Posterior vena cava (tissue), 2 donors: ENCODE data around the gene IGSF3. TPM values are rescaled to one million over a fixed set of nuclear protein-coding genes. Genes with fewer than 3 reads are reported as not detected.
"Not testable (repeated sequence)": the region's sequence is repeated elsewhere in the genome, so short reads cannot be mapped to it uniquely, and the experiment has no call there.

Experiments
- DNase-seq: peaks from one replicate; pipeline ENCODE4 v3.0.0-alpha.2; 2020; ENCODE audit warnings: low spot score
- intact Hi-C, 2 donors: fragments of 100-400 bp; cut with DNase I; formaldehyde crosslinking; loops; one replicate each; pipeline versions ENCODE4 v1.14.1 to v1.14.2; 2022 to 2023
- total RNA-seq, 2 donors: library from RNA; stranded (reverse); fragmentation: NEBNext Ultra II Directional; extraction: Animal tissue kit (Norgen Biotek cat#: 25700); gene quantifications; one replicate each; pipeline ENCODE4 v1.2.1, GENCODE V29; 2021
- donor health status: DM: yes; HTN: yes; CAD: no.
- donor health status: DM: yes; HTN: yes; CAD: no.

Gene IGSF3
- total RNA-seq, 2 donors from 2014 or later: 2.2 to 3.0 TPM

DNA sequence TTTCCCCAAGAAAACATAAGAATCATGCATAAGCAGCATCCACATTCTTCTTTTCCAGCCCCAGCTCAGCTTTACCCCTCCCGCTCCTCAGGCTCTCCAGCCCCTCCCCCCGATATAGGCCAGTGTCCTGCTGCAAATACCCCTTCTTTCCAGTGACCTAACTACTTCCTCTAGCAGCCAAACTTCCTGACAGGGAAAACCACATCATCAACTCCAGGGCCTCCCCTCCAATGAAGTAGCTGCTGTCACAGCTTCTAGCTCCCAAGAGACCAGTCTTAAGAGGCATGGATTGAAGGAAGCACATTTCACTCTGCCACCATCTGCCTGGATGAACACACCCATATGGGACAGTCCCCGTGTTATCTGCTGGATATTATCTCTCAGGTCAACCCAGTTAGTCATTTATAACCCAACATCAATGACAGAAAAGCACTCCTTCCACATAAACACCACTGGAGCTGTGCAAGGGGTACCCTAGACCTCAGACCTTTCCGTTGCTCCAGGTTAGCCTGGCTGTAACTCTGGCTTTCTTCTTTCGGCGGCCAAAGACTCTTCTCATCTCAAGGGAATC lies 57.6 kb downstream of the IGSF3 start:
- intact Hi-C loops, DNase-seq: not testable (repeated sequence)

DNA sequence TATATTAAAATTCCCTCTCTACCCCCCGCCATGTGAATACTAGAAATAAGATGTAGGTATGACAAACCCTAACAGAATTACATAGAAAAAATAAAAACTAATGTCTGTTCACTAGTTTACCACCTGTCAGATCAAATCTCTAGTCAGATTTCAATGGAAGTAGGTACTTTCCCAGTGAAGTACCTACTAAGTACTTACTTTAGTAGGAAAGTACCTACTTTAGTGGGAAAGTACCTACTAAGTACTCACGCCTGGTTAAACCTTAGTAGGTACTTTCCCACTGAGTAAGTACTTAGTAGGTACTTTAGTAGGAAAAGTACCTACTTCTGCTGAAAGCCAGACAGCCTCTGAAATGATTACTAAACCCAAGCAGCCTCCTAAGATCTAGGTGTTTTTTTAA lies 58.7 kb downstream of the IGSF3 start:
- DNase-seq, intact Hi-C loops: not testable (repeated sequence)

DNA sequence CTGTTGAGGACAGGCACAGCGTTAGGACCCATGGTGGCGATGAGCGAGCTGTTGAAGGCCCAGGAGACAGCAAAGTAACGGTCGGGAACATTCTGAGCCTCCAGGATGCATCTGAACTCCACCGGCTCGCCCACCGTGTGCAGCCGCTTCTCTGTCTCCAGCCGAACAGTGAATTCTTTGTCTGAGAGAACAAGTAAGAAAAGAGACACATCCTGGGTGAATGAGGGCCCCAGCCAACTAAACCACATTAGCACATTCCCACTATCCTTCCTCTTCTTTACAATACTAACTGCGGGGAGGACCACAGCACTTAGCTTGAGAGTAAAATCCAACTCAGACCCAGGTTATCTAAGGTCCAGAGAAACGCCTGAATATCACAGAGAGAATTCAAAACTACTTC lies 59.4 kb downstream of the IGSF3 start:
- DNase-seq, intact Hi-C loops: not testable (repeated sequence)

DNA sequence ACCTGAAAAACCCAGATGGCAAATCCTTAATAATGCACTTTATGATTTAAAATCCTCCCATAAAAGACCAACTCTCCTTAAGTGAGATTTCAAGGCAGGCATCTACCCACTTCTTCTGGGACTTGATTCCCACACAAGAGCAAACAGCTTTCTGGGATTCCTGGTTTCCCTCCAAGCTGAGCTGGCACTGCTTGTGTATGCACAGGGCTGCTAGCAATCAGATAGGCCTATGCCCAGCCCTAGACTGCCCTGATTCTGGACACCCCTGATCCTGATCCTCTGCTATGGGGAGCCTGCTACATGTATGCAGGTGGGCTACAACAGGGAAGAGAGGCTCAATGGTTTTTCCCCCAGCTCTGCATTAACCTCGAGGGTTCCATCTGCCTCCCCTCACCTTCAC lies 60.1 kb downstream of the IGSF3 start:
- intact Hi-C loops, DNase-seq: not testable (repeated sequence)

DNA sequence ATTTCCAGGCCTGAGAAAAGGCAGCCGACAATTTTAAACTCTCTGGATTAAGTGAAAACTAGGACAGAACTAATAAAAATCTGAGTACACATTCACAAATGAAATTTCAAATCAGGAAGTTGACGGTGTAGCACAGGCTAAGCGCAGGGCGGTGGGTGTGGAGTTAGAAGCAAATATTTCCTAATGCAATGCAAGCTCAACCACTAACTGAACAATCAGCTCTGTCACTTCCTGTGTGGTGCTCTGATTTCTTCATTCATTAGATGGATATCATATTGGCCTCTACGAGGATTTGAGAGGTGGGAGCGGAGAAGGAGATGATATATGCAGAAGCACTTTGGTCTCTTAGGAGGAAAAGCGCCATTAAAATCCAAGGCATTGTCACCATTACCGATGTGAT lies 61.5 kb downstream of the IGSF3 start:
- intact Hi-C loops, DNase-seq: not testable (repeated sequence)

DNA sequence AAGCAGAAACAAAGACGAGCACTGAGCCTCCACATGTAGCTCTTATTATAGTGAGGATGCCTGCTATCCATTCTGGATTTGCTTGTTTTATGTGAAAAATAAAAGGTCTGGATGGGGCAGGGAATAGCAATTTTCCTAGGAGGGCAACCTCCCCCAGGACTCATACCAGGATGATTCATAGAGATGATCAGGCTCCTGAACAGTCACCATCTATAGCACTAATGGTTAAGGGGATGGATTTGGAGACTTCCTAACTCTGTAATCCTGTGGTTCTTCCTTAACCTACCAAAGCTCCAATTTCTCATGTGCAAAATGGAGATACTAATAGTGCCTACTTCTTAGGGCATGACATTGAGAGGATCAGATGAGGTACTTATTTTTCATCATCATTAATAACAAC lies 62.2 kb downstream of the IGSF3 start:
- intact Hi-C loops: no loop called here
- DNase-seq: no peak

DNA sequence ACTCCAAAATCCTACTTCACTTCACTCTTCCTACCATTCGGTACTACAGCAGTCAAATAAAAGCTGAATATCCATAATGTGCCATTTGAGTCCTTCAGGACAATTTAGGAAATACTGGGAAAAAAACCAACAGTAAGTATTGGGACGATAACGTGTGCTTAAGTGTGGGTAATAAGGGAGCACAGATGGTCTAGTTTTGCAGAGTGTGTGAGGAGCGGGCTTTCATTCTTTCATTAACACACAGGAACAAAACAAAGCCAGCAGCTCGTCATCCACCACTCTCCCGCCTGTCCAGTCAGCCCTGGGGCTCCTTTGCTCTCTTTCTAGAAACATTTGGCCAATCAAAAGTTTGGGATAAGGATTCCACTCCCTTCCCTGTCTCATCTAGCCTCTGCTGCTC lies 63.1 kb downstream of the IGSF3 start:
- DNase-seq, intact Hi-C loops: not testable (repeated sequence)

DNA sequence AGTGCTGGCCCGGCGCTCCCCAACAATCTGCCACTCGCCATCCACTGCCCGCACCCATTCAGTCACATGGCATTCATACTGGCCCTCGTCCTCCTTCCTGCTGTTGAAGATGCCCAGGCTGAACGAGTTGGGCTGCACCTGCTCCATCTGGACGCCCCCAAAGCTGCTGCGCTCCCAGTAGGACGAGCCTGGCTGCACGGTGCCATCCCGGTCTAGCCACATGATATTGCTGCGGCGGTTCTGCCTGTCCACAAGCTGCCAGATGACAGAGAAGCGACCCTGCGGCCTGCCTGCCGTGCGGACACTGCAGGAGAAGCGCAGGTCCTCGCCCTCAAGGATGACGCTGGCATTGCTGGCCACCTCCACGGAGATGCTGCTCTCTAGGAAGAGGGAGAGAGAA lies 63.9 kb downstream of the IGSF3 start:
- DNase-seq, intact Hi-C loops: not testable (repeated sequence)

DNA sequence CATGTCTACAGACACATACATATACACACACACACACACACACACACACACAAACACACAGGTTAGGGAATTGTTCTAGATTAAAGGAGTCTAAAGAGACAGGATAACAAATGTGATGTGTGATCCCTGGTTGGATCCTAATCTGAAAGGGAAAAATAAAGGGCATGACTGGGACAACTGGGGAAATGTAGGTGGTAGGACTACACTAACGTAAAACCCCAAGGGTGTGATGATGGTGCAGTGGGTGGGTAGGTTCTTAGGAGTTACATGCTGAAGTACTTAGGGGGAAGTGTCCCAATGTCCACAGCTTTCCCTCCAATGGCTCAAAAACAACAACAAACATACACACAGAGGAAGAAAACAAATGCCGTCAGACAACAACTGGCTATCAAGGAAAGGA lies 68.2 kb downstream of the IGSF3 start:
- intact Hi-C loops, DNase-seq: not testable (repeated sequence)

DNA sequence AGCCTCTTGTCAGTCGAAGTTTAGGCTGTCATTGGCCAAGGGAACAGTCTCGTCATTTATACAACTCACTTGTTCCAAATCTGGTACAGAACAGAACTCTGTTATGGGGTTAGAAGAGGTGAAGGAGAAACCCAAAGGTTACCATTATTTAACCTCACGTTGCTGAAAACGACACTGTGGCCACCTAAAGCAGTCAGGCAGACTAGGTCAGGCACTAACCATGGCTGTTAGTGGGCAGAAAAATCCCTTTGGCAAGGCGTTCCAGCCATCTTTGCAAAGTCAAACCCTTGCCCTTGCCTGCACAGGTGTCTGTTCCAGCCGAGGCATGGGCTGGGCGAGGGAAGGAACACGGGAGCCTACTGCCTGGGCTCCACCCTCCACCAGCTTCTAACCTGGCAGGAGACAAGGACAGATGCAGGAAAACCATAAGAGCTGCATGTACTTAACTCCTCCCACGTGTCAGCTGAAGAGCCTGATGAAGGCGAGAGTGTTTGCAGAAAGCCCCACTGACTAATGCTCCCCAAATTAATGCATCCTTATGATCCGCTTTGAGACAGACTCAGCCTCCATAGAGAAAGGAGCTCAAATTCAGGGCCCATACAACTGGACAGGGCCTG lies 69.0 kb downstream of the IGSF3 start:
- DNase-seq, intact Hi-C loops: not testable (repeated sequence)

DNA sequence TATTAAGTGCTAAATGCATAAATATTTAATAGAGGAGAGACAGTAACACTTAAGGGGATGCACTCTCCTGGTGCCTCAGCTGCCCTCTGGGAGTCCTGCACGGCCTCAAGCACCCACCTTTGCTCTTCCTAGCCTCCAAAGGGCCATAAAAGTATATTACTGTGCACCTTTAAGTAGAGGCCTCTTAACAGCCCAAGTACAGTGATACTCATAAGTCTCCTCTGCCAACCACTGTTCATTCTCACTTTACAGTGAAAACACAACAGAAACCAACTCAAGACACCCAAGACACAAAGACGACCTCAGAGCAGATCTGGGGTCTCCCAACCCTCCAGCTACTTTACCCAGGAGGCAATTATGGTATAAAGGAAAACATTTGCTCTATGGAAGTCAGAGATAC lies 70.1 kb downstream of the IGSF3 start:
- intact Hi-C loops, DNase-seq: not testable (repeated sequence)

DNA sequence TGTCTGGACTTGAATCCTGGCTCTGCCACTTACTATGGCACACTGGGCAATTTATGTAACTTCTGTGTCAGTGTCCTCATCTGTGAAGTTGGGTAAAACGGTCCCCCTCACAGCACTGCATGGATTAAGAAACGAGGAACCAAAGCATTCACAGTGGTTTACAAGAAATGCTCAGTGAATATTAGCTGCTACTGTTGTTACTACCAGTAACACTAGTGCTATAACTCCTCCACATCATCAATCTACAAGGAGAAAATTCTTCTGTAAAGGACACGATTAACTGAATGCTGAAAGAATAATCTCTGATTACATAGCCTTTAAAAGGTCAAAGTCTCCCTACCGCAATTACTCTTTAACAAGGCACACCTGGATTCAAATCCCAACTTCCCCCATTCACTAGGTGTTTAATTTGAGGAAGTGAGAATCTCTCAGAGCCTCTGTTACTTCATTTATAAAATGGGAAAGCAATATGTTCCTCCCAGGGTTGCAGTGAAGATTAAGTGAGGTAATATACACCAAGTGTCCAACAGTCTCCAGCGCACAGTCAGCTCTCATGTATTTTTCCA lies 70.7 kb downstream of the IGSF3 start:
- intact Hi-C loops: not testable (repeated sequence)

DNA sequence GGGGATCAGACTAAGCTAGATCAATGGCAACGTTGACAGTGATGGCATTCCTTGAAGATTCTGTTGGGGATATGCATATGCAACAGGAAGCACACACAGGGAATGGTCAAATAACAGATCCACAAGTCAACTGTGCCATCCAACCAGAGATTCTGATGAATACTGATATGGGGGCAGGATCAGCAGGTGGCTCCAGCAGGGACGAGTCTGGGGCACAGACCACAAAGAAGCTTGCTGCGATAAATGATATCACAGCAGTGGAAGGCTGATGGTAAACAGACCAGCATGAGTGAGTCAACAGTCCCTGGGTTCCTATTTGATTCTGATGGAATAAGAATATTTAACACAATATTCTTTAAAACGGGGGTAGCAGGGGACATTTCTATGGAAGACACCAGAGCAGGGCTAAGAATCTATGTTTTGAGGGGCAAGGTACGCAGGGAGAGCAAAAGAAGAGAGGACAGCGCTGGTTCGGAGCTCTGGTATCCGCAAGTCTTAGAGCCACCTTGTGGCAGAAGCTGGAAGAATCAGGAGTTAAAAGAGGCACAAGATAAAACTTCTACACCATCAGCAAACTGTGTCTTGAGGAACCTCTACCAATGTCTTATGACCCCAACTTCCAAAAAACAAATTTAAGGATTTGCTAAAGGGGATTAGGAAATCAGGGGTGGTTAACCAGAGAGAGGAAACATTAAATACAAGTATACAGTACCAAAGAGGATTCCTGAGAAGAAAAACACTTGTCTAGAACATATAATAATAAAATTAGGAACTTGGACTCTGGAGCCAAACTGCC lies 71.4 kb downstream of the IGSF3 start:
- intact Hi-C loops, DNase-seq: not testable (repeated sequence)

More for the DNA sequence above, 70.7 kb downstream of the IGSF3 start:
- DNase-seq: not testable (repeated sequence)

DNA sequence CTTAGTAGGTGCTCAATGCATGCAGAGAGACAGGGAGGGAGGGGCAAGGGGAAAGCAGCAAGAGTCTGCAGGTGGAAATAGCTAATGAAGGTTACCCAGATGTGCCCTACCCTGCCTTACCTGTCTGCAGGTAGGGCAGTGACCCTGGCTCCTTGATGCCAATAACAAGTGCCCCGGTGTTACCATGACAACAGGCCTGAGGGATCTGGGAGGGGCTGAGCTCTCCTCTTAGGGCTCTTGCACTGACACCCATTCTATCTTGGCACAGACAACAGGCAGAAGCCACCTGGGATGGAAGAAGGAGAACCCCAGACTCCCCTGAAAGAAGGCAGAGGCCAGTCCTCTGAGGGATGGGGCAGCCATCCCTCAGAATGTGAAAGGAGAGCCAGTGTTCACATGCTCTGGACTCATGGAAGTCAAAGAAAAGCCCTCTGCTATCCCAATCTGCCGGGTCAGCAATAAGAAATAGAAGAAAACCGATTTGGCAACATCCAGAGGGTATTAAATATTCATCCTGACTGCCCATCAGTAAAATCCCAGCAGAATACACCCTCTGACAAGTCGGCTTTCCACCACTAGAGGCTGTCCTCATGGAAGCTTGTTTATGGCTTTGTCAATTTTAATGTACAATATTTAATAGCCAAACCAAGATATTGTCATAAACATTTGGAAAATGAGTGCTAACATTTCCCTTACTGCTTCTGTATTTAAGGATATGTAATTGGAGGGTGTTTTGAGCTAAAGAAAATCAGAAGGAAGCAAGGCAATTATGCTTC lies 72.3 kb downstream of the IGSF3 start:
- intact Hi-C loops, DNase-seq: not testable (repeated sequence)

DNA sequence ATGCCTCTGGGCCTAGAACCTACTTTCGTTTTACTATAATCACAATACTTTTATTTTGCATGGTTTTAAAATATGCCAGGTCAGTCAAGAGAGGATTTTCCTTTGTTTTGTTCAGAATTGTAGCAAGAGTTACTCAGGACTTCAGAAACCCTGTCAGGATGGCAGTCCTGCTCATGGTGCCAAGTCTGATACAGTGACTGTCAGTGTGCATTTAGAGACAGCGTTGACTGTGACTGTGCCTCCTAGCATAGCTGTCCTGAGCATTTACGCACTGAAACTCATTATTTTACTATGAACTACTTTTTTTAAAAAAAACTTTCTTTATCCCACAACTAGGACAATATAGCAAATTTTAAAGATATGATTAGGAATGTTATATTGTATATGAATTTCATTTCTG lies 73.6 kb downstream of the IGSF3 start:
- DNase-seq, intact Hi-C loops: not testable (repeated sequence)

DNA sequence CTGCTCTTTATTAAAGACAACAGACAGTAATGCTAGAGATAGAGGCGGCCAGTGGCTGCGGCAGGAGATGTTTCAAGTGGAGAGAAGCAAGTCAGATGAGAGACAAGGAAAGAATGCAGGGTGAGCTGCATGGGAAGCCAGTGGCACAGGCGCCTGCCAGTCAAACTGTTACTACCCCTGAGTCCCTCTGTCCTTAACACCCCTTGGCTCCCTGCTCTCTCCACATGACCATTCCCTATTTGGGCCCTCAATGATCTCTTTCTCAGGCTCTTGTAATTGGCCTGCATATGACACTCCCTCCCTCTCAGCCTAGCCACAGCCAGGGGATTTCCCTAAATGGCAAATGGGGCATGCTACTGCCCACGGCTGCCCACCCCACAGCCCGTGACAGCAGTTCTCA lies 74.1 kb downstream of the IGSF3 start:
- not testable (repeated sequence) for DNase-seq

DNA sequence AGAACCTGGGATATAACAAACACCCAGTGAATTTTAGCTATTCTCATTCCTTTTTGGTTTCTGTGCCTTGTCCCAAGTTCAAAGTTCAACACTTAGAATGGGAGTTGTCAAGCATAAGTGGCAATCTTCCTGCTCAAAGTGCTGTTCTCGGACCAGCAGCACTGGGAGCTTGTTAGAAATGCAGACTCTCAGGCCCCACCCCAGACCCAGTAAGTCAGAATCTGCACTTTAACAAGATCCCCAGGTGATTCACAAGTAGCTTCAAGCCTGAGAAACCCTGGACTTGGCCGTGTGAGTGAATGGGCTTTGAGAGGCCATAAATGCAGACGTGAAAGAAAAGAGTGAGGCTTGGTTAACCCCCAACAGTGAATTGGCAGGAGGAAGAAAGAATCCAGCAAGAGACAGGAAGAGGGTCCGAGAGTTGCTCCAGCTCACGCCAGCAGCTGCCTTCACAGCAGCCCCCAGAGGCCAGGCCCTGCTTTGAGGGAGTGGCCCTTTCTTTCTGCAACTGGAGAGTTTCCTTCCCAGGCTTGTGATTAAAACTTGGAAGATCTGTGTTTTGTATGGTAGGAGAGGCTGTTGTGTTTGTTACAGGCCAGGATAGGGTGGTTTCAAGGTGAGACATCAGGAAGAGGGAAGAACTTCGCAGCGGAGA lies 75.5 kb downstream of the IGSF3 start:
- intact Hi-C loops, DNase-seq: not testable (repeated sequence)

More for the DNA sequence above, 74.1 kb downstream of the IGSF3 start:
- intact Hi-C loops: not testable (repeated sequence)

DNA sequence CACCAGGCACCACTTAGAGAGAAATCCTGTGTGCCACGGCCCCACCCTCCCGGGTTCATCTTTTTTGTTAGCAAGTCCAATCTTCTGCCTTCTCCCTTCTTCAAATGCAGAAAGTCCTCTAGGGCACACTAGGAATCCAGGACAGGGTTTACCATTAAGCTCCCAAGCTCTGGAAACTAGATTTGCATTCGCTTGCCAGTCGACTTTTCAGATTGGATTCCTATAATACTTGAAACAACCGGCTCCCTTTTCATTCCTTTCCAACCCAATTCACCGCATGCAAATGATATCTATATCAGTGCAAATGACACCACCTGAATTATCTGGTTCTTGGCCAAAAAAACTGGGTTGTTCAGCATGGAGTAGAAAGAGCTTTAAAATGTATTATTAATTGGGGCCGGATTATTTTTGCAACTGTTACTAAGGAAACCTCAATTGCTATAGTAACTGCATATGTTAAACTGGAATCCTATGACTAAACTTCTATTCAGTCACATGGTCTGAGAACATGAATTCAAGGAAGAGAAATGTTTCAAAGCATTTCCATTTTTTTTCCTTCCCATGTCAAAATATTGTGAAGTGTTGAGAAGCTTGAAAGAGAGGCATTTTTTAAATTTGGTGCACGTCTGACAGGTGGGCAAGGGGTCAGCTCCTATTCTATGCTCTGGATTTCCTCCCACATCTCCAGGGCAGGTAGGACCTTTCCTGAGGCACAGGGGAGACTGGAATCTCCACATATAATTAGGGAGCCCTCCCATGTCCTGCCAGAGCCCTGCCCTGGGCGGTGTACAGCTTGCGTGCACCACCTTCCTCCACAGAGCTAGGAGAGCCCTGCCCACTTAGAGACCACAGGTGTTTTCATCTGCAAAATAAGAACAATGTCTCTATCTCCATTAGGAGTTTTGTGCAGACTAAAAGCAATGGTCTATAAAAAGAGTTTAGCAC lies 76.3 kb downstream of the IGSF3 start:
- intact Hi-C loops, DNase-seq: not testable (repeated sequence)
